Mesendoderm (in vitro differentiated cells): ENCODE measurements around the gene RPS26. TPM values are rescaled to one million over a fixed set of nuclear protein-coding genes. Genes with fewer than 3 reads are reported as not detected.
A peak's percentile ranks its signal among the peaks of the same experiment; 100 is the strongest.

Experiments
- DNase-seq: peaks from one replicate; pipeline ENCODE4 v3.0.0; 2013
- H2AK5ac ChIP-seq: 2 replicates; pipeline ENCODE4 v1.6.1; 2013; ENCODE audit warnings: low read length, inconsistent platforms
- H2BK120ac ChIP-seq: 2 replicates; pipeline ENCODE4 v1.6.1; 2013; ENCODE audit warnings: low read depth, mild to moderate bottlenecking, low read length, moderate library complexity, mixed read lengths
- H2BK15ac ChIP-seq: replicated peaks from 2 replicates; pipeline ENCODE4 v1.6.1; 2013; ENCODE audit warnings: low read depth, mild to moderate bottlenecking, moderate library complexity
- H2BK5ac ChIP-seq: 2 replicates; pipeline ENCODE4 v1.6.1; 2013; ENCODE audit warnings: low read length, inconsistent platforms
- H3K18ac ChIP-seq: 2 replicates; pipeline ENCODE4 v1.6.1; 2013; ENCODE audit warnings: mild to moderate bottlenecking, low read length, mixed read lengths
- H3K23ac ChIP-seq: one replicate; pipeline ENCODE4 v1.6.1; 2013; ENCODE audit warnings: low read length
- H3K27ac ChIP-seq: 2 replicates; pipeline ENCODE4 v1.5.1; 2013; ENCODE audit warnings: low read depth, mild to moderate bottlenecking, inconsistent platforms, low read length, moderate library complexity
- H3K27me3 ChIP-seq: 2 replicates; pipeline ENCODE4 v1.6.1; 2013; ENCODE audit warnings: low read length, control low read depth, mild to moderate bottlenecking, inconsistent platforms; ENCODE audit not compliant: insufficient read depth, poor library complexity
- H3K36me3 ChIP-seq: 2 replicates; pipeline ENCODE4 v1.6.1; 2013; ENCODE audit warnings: low read length, inconsistent platforms; ENCODE audit not compliant: control insufficient read depth, insufficient read depth
- H3K4ac ChIP-seq: one replicate; pipeline ENCODE4 v1.6.1; 2013; ENCODE audit warnings: low read depth, mild to moderate bottlenecking, low read length, moderate library complexity
- H3K4me1 ChIP-seq: 2 replicates; pipeline ENCODE4 v1.6.1; 2013; ENCODE audit warnings: low read depth, low read length, inconsistent platforms; ENCODE audit not compliant: control insufficient read depth
- H3K4me2 ChIP-seq: 2 replicates; pipeline ENCODE4 v1.6.1; 2013; ENCODE audit warnings: low read length
- H3K4me3 ChIP-seq: 2 replicates; pipeline ENCODE4 v1.5.1; 2013; ENCODE audit warnings: mild to moderate bottlenecking, low read length
- H3K56ac ChIP-seq: one replicate; pipeline ENCODE4 v1.6.1; 2013; ENCODE audit warnings: low read length
- H3K79me1 ChIP-seq: 2 replicates; pipeline ENCODE4 v1.6.1; 2013; ENCODE audit warnings: low read length, inconsistent platforms
- H3K79me2 ChIP-seq: 2 replicates; pipeline ENCODE4 v1.6.1; 2013; ENCODE audit warnings: mild to moderate bottlenecking, low read length; ENCODE audit not compliant: control insufficient read depth, insufficient read depth
- H3K9ac ChIP-seq: 2 replicates; pipeline ENCODE4 v1.6.1; 2013; ENCODE audit warnings: low read length, inconsistent platforms
- H4K5ac ChIP-seq: one replicate; pipeline ENCODE4 v1.6.1; 2013; ENCODE audit warnings: low read length
- H4K8ac ChIP-seq: one replicate; pipeline ENCODE4 v1.6.1; 2013; ENCODE audit warnings: low read depth, mild to moderate bottlenecking, control low read depth, low read length, moderate library complexity
- WGBS: extraction: QIAGEN DNeasy Blood & Tissue Kit; methylation state at CpG from one replicate; pipeline ENCODE4 v1.1.7; 2013; ENCODE audit warnings: low lambda C conversion rate, missing lambda C conversion rate; ENCODE audit not compliant: insufficient coverage; ENCODE audit errors: extremely low coverage; 5-methylcytosine and 5-hydroxymethylcytosine counted together
- polyA plus RNA-seq, 2 experiments: library from polyadenylated mRNA; stranded (reverse); fragments of 200-250 nt; gene quantifications; one replicate each; pipeline ENCODE4 v1.2.3, GENCODE V29; 2013

RPS26 gene
- 1,979 TPM for polyA plus RNA-seq (2013, experiment 1 of 2)
- 1,984 TPM for polyA plus RNA-seq (2013, experiment 2 of 2)

- Histone ChIP-seq H3K23ac (no peak within 1 kb of the TSS), H3K4me3 (peak within 1 kb of the TSS; percentile 98), H4K8ac (no peak within 1 kb of the TSS), H3K27me3 (no peaks in the 10 kb centered on the region), H4K5ac (peak within 1 kb of the TSS; percentile 77), H3K79me2 (peaks cover 16% of the 10 kb centered on the region), H3K36me3 (peaks cover 4% of the 10 kb centered on the region), H3K4me1 (peaks cover 2% of the 10 kb centered on the region), H2AK5ac (peak within 1 kb of the TSS; percentile 89), H3K4me2 (peak within 1 kb of the TSS; percentile 83), H3K56ac (peak within 1 kb of the TSS; percentile 98), H3K4ac (peak within 1 kb of the TSS; percentile 93), H3K9ac (peak within 1 kb of the TSS; percentile 99), H2BK15ac (no peak within 1 kb of the TSS), H3K27ac (peak within 1 kb of the TSS; percentile 73), H2BK5ac (peak within 1 kb of the TSS; percentile 77), H3K18ac (peak within 1 kb of the TSS; percentile 85), H3K79me1 (peaks cover 1% of the 10 kb centered on the region), H2BK120ac (no peak within 1 kb of the TSS)
- peak; percentile 100 for DNase-seq
- no CpG with 5 or more reads among the region's 50 CpGs for WGBS
Measured at GRCh38 chr12:56041552-56042429, at the start of gene RPS26. Gene RPS26 (plus strand): TSS chr12:56041918. CDS start chr12:56042167, 249 bp downstream.

- whole genome bisulfite sequencing: no CpG with 5 or more reads among the region's 4 CpGs
- Histone ChIP-seq H3K56ac (no peak overlapping the region), H2BK5ac (no peak overlapping the region), H3K79me2 (no peaks in the 10 kb centered on the region), H3K4me2 (no peak overlapping the region), H3K4me1 (no peaks in the 10 kb centered on the region), H3K27ac (no peak overlapping the region), H2AK5ac (no peak overlapping the region), H2BK120ac (no peak overlapping the region), H3K36me3 (peaks cover 15% of the 10 kb centered on the region), H3K18ac (no peak overlapping the region), H3K9ac (no peak overlapping the region), H2BK15ac (no peak overlapping the region), H3K27me3 (no peaks in the 10 kb centered on the region), H3K79me1 (no peaks in the 10 kb centered on the region), H3K4me3 (no peak overlapping the region), H4K8ac (no peak overlapping the region), H3K23ac (no peak overlapping the region), H4K5ac (no peak overlapping the region), H3K4ac (no peak overlapping the region)
- no peak for DNase-seq
Measured at GRCh38 chr12:55993230-55993853, 48.4 kb upstream of the RPS26 start.

- no CpG with 5 or more reads among the region's 8 CpGs for WGBS
- Histone ChIP-seq H3K4me3 (no peak overlapping the region), H2BK5ac (no peak overlapping the region), H2BK120ac (no peak overlapping the region), H3K27ac (no peak overlapping the region), H3K9ac (no peak overlapping the region), H3K79me2 (no peaks in the 10 kb centered on the region), H3K4ac (no peak overlapping the region), H4K8ac (no peak overlapping the region), H3K27me3 (no peaks in the 10 kb centered on the region), H3K18ac (no peak overlapping the region), H4K5ac (no peak overlapping the region), H3K4me2 (no peak overlapping the region), H3K23ac (no peak overlapping the region), H2AK5ac (no peak overlapping the region), H3K79me1 (no peaks in the 10 kb centered on the region), H3K56ac (no peak overlapping the region), H3K4me1 (no peaks in the 10 kb centered on the region), H3K36me3 (peaks cover 12% of the 10 kb centered on the region), H2BK15ac (no peak overlapping the region)
- DNase-seq: no peak
Measured at GRCh38 chr12:55995366-55995765, 46.4 kb upstream of the RPS26 start.

- H3K79me1 ChIP-seq: no peaks in the 10 kb centered on the region
- H3K18ac ChIP-seq: no peak overlapping the region
- no peak overlapping the region for H3K4ac ChIP-seq
- WGBS: no CpG with 5 or more reads among the region's 14 CpGs
- H3K23ac ChIP-seq: no peak overlapping the region
- H3K27ac ChIP-seq: no peak overlapping the region
- no peak overlapping the region for H3K56ac ChIP-seq
- no peak overlapping the region for H2BK15ac ChIP-seq
- no peaks in the 10 kb centered on the region for H3K79me2 ChIP-seq
- no peak overlapping the region for H3K4me3 ChIP-seq
- peaks cover 3% of the 10 kb centered on the region for H3K36me3 ChIP-seq
- no peak overlapping the region for H3K9ac ChIP-seq
- H2AK5ac ChIP-seq: no peak overlapping the region
- H4K8ac ChIP-seq: no peak overlapping the region
- no peak overlapping the region for H2BK120ac ChIP-seq
- H3K4me2 ChIP-seq: no peak overlapping the region
- no peak overlapping the region for H2BK5ac ChIP-seq
- H3K4me1 ChIP-seq: no peaks in the 10 kb centered on the region
- H4K5ac ChIP-seq: no peak overlapping the region
- H3K27me3 ChIP-seq: no peaks in the 10 kb centered on the region
- DNase-seq: peak; percentile 55
Measured at GRCh38 chr12:55996201-55996714, 45.5 kb upstream of the RPS26 start.

GRCh38 chr12:55996715-55997534, 44.8 kb upstream of the RPS26 start, which contains the start of gene SUOX:
Gene SUOX (plus strand): TSS chr12:55997276. CDS start chr12:56002222, 4,946 bp downstream.
- H4K5ac ChIP-seq: peak within 1 kb of the TSS; percentile 13
- H2BK5ac ChIP-seq: no peak within 1 kb of the TSS
- peak within 1 kb of the TSS; percentile 77 for H3K4me2 ChIP-seq
- peak; percentile 99 for DNase-seq
- no peak within 1 kb of the TSS for H3K27ac ChIP-seq
- H3K27me3 ChIP-seq: no peaks in the 10 kb centered on the region
- H3K18ac ChIP-seq: no peak within 1 kb of the TSS
- H3K23ac ChIP-seq: no peak within 1 kb of the TSS
- H3K4me1 ChIP-seq: no peaks in the 10 kb centered on the region
- no peaks in the 10 kb centered on the region for H3K79me2 ChIP-seq
- H3K56ac ChIP-seq: peak within 1 kb of the TSS; percentile 99
- no peak within 1 kb of the TSS for H2BK120ac ChIP-seq
- H3K79me1 ChIP-seq: no peaks in the 10 kb centered on the region
- peak within 1 kb of the TSS; percentile 84 for H3K4me3 ChIP-seq
- no CpG with 5 or more reads among the region's 27 CpGs for WGBS
- H2AK5ac ChIP-seq: no peak within 1 kb of the TSS
- no peak within 1 kb of the TSS for H4K8ac ChIP-seq
- peak within 1 kb of the TSS; percentile 93 for H3K9ac ChIP-seq
- H3K4ac ChIP-seq: no peak within 1 kb of the TSS
- H3K36me3 ChIP-seq: peaks cover 3% of the 10 kb centered on the region
- H2BK15ac ChIP-seq: no peak within 1 kb of the TSS
